WTC11 (cell line): ENCODE results near the gene COL1A1. TPM values are rescaled to one million over a fixed set of nuclear protein-coding genes. Genes with fewer than 3 reads are reported as not detected.

ENCODE experiments used
- ATAC-seq: fragments of 200-7000 bp; cut with Tn5 transposase; 2 replicates; pipeline ENCODE4 v1.10.0; 2021; ENCODE audit warnings: mild to moderate bottlenecking, moderate library complexity
- CTCF ChIA-PET: fragments of 300-600 bp; sonication (Branson Sonifier 250); formaldehyde crosslinking; loops from one replicate; lab custom pipeline; 2021; ENCODE audit warnings: antibody characterized with exemption; lab: Charles Lee
- POLR2A ChIA-PET: fragments of 350-600 bp; sonication (Branson Sonifier 250); formaldehyde crosslinking; loops from one replicate; lab custom pipeline; 2021; ENCODE audit warnings: antibody characterized with exemption; lab: Charles Lee
- DNase-seq: peaks from one replicate; pipeline ENCODE4 v3.0.0; 2021; ENCODE audit warnings: low spot score
- H3K27ac Mint-ChIP-seq: 2 replicates; pipeline ENCODE4 v1.8.0; 2021; ENCODE audit warnings: mixed read lengths
- H3K27me3 Mint-ChIP-seq: 2 replicates; pipeline ENCODE4 v1.8.0; 2021; ENCODE audit warnings: low read depth, mild to moderate bottlenecking, moderate library complexity, mixed read lengths
- H3K36me3 Mint-ChIP-seq: 2 replicates; pipeline ENCODE4 v1.8.0; 2021; ENCODE audit warnings: mixed read lengths
- H3K4me1 Mint-ChIP-seq: 2 replicates; pipeline ENCODE4 v1.8.0; 2022; ENCODE audit warnings: mixed read lengths
- H3K4me3 Mint-ChIP-seq: 2 replicates; pipeline ENCODE4 v1.8.0; 2021; ENCODE audit warnings: mild to moderate bottlenecking, moderate library complexity, mixed read lengths
- H3K9me3 Mint-ChIP-seq: 2 replicates; pipeline ENCODE4 v1.8.0; 2021; ENCODE audit warnings: mixed read lengths
- ETV6 ChIP-seq: sonication (generic); formaldehyde crosslinking; IDR thresholded peaks from 2 replicates; pipeline ENCODE4 v1.8.1; 2022; ENCODE audit warnings: mild to moderate bottlenecking, missing genetic modification reagents
- FOXP1 ChIP-seq: sonication (generic); formaldehyde crosslinking; IDR thresholded peaks from 2 replicates; pipeline ENCODE4 v1.8.0; 2022; ENCODE audit warnings: missing genetic modification reagents, mild to moderate bottlenecking, moderate library complexity, borderline replicate concordance
- GRHL2 ChIP-seq: fragments of 250-450 bp; sonication (Bioruptor Pico); IDR thresholded peaks from 2 replicates; pipeline ENCODE4 v1.8.0; 2022; ENCODE audit warnings: mild to moderate bottlenecking, moderate library complexity; ENCODE audit not compliant: insufficient replicate concordance, severe bottlenecking
- GTF2I ChIP-seq: fragments of 250-450 bp; sonication (Bioruptor Pico); conservative IDR thresholded peaks from 2 replicates; pipeline ENCODE4 v1.4.0; 2021; ENCODE audit warnings: mild to moderate bottlenecking
- NR1H2 ChIP-seq: sonication (generic); formaldehyde crosslinking; IDR thresholded peaks from 2 replicates; pipeline ENCODE4 v1.9.0; 2021; ENCODE audit warnings: mild to moderate bottlenecking, moderate library complexity, missing genetic modification reagents
- RELA ChIP-seq: sonication (generic); formaldehyde crosslinking; IDR thresholded peaks from 2 replicates; pipeline ENCODE4 v1.8.1; 2022; ENCODE audit warnings: missing genetic modification reagents, mild to moderate bottlenecking, borderline replicate concordance
- TEAD4 ChIP-seq: sonication (generic); formaldehyde crosslinking; IDR thresholded peaks from 2 replicates; pipeline ENCODE4 v1.8.0; 2022; ENCODE audit warnings: mild to moderate bottlenecking, missing genetic modification reagents
- ZBTB43 ChIP-seq: sonication (generic); formaldehyde crosslinking; IDR thresholded peaks from 2 replicates; pipeline ENCODE4 v1.8.1; 2023; ENCODE audit warnings: mild to moderate bottlenecking, missing genetic modification reagents
- ZNF423 ChIP-seq: fragments of 250-450 bp; sonication (Bioruptor Pico); IDR thresholded peaks from 2 replicates; pipeline ENCODE4 v2.1.2; 2022; ENCODE audit warnings: mild to moderate bottlenecking, moderate library complexity
- ZNF532 ChIP-seq: fragments of 250-450 bp; sonication (Bioruptor Pico); IDR thresholded peaks from 2 replicates; pipeline ENCODE4 v1.9.0; 2021; ENCODE audit warnings: mild to moderate bottlenecking, borderline replicate concordance
- ZNF671 ChIP-seq: fragments of 250-450 bp; sonication (Bioruptor Pico); IDR thresholded peaks from 2 replicates; pipeline ENCODE4 v1.8.0; 2021; ENCODE audit warnings: mild to moderate bottlenecking
- total RNA-seq: library from RNA; stranded (reverse); gene quantifications from 3 replicates; pipeline ENCODE4 v1.2.3, GENCODE V29; 2021
- TF ChIP-seq, protein P1 (sequence below): fragments of 250-450 bp; sonication (Bioruptor Pico); conservative IDR thresholded peaks from 2 replicates; pipeline ENCODE4 v1.9.0; 2021; ENCODE audit warnings: mild to moderate bottlenecking
- TF ChIP-seq, protein P2 (sequence below): sonication (generic); formaldehyde crosslinking; IDR thresholded peaks from 2 replicates; pipeline ENCODE4 v1.8.1; 2023; ENCODE audit warnings: mild to moderate bottlenecking, missing genetic modification reagents, borderline replicate concordance

The COL1A1 gene
- total RNA-seq, 1 experiment from 2014 or later, result 52.1 TPM

DNA sequence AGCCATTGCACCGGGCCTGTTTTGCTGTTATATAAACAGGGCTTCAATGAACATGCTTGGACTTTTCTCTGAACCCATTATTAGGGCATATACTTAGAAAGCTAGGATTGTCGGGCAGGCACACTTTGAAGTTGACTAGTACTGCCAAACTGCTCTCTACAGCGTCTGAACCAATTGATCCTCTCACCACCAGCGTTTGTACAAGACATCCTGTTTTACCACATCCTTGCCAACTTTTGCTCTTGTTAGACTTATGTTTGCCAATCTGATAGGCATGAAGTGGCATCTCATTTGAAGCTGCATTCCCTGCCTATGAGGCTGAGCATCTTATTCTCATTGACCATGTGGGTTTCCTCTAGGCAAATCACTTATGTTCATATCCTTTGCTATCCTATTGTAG lies 43.5 kb downstream of the COL1A1 start:
- Mint-ChIP-seq H3K4me3 (no peak overlapping the region), H3K27me3 (peaks cover 26% of the 10 kb centered on the region), H3K27ac (no peak overlapping the region), H3K4me1 (peaks cover 18% of the 10 kb centered on the region), H3K36me3 (no peaks in the 10 kb centered on the region), H3K9me3 (no peaks in the 10 kb centered on the region)
- TF ChIP-seq FOXP1 (CRISPR knock-in tag) (no peak), ZBTB43 (CRISPR knock-in tag) (no peak), ETV6 (CRISPR knock-in tag) (no peak), TEAD4 (CRISPR knock-in tag) (no peak), ZNF532 (CRISPR knock-in tag) (no peak), GRHL2 (no peak)
- TF ChIP-seq, protein P1, sequence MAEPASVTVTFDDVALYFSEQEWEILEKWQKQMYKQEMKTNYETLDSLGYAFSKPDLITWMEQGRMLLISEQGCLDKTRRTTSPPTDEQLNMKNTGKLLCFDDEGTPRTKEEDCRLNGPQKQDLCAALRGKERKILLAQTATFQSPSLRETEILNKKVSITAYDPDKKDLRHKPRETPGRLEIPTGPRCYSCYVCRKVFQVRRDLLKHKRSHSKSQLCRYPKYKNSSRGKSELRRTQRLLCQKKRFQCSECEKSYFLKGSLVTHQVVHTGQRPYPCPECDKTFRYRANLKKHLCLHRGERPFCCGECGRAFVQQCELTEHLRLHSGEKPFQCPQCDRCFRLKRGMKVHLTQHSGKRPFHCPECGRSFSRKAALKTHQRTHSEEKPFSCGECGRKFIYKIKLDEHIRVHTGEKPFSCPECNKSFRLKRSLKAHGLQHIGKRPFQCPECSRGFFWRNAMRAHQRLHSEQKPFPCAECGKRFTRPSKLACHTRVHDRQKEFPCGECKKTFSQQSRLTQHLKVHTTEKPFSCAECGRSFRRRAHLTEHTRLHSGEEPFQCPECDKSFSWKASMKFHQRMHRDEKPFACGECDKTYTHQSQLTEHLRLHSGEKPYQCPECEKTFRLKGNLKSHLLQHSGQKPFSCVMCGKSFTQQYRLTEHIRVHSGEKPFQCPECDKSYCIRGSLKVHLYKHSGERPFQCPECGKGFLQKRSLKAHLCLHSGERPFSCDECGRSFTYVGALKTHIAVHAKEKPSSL, result no peak
- CTCF ChIA-PET, result interaction anchor here (0.7 to 1.5 kb wide), 2 partner anchors 20 to 42 kb away, joined by 3 read pairs; no protein-coding TSS in a partner anchor
- POLR2A ChIA-PET, result no interaction called here
- DNase-seq (no peak), ATAC-seq (no peak)

- Mint-ChIP-seq H3K27ac (no peak overlapping the region), H3K27me3 (peaks cover 11% of the 10 kb centered on the region), H3K4me3 (no peak overlapping the region), H3K36me3 (no peaks in the 10 kb centered on the region), H3K9me3 (no peaks in the 10 kb centered on the region), H3K4me1 (peaks cover 15% of the 10 kb centered on the region)
- ATAC-seq (no peak), DNase-seq (no peak)
- POLR2A ChIA-PET, result no interaction called here
- TF ChIP-seq GTF2I (CRISPR knock-in tag) (no peak), NR1H2 (CRISPR knock-in tag) (no peak), ZNF671 (CRISPR knock-in tag) (no peak), ZNF423 (CRISPR knock-in tag) (no peak), RELA (CRISPR knock-in tag) (no peak)
- TF ChIP-seq, protein P1, result no peak
- TF ChIP-seq, protein P2, sequence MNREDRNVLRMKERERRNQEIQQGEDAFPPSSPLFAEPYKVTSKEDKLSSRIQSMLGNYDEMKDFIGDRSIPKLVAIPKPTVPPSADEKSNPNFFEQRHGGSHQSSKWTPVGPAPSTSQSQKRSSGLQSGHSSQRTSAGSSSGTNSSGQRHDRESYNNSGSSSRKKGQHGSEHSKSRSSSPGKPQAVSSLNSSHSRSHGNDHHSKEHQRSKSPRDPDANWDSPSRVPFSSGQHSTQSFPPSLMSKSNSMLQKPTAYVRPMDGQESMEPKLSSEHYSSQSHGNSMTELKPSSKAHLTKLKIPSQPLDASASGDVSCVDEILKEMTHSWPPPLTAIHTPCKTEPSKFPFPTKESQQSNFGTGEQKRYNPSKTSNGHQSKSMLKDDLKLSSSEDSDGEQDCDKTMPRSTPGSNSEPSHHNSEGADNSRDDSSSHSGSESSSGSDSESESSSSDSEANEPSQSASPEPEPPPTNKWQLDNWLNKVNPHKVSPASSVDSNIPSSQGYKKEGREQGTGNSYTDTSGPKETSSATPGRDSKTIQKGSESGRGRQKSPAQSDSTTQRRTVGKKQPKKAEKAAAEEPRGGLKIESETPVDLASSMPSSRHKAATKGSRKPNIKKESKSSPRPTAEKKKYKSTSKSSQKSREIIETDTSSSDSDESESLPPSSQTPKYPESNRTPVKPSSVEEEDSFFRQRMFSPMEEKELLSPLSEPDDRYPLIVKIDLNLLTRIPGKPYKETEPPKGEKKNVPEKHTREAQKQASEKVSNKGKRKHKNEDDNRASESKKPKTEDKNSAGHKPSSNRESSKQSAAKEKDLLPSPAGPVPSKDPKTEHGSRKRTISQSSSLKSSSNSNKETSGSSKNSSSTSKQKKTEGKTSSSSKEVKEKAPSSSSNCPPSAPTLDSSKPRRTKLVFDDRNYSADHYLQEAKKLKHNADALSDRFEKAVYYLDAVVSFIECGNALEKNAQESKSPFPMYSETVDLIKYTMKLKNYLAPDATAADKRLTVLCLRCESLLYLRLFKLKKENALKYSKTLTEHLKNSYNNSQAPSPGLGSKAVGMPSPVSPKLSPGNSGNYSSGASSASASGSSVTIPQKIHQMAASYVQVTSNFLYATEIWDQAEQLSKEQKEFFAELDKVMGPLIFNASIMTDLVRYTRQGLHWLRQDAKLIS (CRISPR knock-in tag), result no peak
- CTCF ChIA-PET, result interaction anchor here (0.6 to 3.0 kb wide), 3 partner anchors 14 to 75 kb away, joined by 3 to 10 read pairs (median 3); no protein-coding TSS in a partner anchor
Measured at GRCh38 chr17:50155115-50155819, 46.2 kb downstream of the COL1A1 start.
